ENCODE results near the gene HDGFL1.

DNA sequence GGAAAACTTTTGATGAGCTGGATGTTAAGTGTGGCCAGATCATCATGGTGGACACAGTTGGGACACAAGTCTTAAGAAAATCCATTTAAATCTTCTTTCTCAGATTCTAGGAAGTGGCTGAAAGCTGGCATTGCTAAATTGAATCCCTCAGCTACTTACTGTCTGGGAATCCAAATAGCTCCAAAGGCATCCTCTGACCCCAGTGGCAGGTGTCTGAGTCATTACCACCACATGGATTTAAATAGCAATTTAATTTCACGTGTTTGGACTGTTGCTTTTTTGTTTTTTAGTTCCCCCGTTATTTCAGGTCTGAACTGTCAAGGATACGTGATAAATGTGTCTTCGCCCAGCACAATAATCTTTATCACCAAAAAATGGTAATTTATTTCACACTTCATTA is 33.2 kb upstream of the HDGFL1 start:
- TF ChIP-seq EP300 (IDR thresholded peaks at IDR 0.05), result no peak
- TF ChIP-seq, protein P1, sequence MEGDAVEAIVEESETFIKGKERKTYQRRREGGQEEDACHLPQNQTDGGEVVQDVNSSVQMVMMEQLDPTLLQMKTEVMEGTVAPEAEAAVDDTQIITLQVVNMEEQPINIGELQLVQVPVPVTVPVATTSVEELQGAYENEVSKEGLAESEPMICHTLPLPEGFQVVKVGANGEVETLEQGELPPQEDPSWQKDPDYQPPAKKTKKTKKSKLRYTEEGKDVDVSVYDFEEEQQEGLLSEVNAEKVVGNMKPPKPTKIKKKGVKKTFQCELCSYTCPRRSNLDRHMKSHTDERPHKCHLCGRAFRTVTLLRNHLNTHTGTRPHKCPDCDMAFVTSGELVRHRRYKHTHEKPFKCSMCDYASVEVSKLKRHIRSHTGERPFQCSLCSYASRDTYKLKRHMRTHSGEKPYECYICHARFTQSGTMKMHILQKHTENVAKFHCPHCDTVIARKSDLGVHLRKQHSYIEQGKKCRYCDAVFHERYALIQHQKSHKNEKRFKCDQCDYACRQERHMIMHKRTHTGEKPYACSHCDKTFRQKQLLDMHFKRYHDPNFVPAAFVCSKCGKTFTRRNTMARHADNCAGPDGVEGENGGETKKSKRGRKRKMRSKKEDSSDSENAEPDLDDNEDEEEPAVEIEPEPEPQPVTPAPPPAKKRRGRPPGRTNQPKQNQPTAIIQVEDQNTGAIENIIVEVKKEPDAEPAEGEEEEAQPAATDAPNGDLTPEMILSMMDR (IDR thresholded peaks at IDR 0.05), result no peak
- no peak for TF ChIP-seq POLR2A (IDR thresholded peaks at IDR 0.05)

Data from tibial nerve (tissue), 4 donors.